ENCODE measurements around the gene PLEKHN1.

The PLEKHN1 gene

DNA sequence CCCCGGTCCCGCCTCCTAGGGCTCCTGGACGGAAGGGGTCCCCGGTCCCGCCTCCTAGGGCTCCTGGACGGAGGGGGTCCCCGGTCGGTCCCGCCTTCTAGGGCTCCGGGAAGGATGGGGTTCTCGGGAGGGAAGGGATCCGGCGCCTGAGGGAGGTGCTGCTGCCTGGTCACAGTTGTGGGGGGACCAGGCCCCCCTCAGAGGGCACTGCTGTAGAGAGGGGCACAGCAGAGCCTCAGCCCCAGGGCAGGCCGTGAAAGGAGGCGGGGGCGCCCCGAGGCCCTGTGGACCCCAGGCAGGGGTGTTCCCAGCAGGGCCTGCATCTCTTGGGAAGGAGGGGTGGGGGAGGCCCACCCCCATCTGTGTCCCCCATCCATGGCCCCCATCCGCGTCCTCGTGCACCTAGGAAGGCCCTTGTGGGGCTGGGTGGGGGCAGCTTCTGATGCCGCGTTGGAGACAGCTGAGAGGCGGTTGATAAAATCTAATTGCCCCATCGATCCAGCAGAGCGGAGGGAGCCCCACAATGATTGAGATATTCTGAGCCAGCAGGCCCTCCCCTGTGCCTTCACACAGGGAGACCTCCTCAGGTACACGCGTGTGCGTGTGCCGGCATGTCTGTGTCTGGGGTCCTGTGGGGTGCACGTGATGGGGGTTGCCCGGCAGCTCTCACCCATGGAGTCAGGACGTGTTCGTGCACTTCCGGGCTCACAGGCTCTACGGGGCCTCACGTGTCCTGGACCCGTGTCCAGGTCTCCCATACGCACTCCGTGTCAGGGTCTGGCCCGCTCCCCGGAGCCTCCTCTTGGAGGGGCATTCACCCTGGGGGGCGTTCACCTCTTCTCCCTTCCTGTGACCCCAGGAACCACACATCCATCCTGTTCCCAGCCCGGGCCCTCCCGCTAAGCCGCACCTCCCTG is 29.7 kb upstream of the PLEKHN1 start:
- peak; percentile 16 for ATAC-seq
- Mint-ChIP-seq H3K9me3 (no peaks in the 10 kb centered on the region), H3K4me3 (no peak overlapping the region), H3K27ac (no peak overlapping the region), H3K4me1 (peaks cover 11% of the 10 kb centered on the region), H3K27me3 (peaks cover 84% of the 10 kb centered on the region)
- DNase-seq = no peak

DNA sequence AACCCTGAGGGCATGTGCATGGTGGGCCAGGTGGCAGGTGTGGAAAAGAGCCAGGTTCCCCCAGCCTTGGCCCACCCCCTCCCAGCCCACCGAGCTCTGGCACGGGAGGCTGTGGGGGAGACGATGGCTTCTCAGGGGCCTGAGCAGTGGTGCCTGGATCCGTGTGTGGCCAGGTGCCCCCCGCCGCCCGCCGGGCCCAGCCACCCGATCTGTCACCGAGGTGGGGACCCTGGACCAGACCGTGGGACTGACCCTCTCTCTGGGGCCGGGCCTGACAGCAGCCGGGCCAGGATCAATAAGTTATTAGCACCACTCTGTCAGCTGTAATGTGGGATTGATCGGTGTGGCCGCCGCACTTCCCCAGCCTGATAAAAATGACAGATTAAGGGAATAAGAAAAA is 28.8 kb upstream of the PLEKHN1 start:
- Mint-ChIP-seq H3K27ac (peak overlapping the region in 1 of 2 donors; percentile 77), H3K9me3 (no peaks in the 10 kb centered on the region), H3K4me3 (no peak overlapping the region), H3K27me3 (peaks cover 77% of the 10 kb centered on the region), H3K4me1 (peaks cover 11% of the 10 kb centered on the region)
- no peak for ATAC-seq
- no peak for DNase-seq

DNA sequence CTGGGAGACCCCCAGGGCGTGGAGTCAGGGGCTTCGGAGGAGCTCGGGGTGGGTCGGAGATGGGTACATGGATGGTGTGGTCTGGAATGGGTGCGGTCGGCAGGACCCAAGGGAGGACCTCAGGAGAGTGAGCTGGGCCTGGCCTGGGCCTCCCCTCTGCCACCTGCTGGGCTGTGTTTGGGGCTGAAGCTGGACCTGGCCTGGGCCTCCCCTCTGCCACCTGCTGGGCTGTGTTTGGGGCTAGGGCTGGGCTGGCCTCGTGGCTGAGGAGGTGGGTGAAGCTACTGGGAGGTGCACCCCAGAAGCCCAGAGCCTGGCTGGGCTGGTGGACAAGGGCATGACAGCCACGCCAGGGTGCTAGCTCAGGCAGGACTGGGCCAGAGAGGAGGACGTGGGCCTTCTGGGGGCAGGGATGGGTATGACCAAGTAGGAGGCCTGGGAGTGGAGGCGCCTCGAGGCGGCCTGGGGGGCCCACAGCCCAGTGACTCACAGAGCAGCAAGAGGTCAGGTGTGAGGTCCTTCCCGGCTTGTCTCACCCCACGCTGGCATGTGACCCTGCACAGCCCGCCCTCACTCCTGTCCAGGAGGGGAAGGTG is 28.1 kb upstream of the PLEKHN1 start:
- Mint-ChIP-seq H3K27me3 (peaks cover 75% of the 10 kb centered on the region), H3K4me1 (peaks cover 15% of the 10 kb centered on the region), H3K4me3 (no peak overlapping the region), H3K27ac (peak overlapping the region in 1 of 2 donors; percentile 77), H3K9me3 (no peaks in the 10 kb centered on the region)
- ATAC-seq (peak; percentile 35), DNase-seq (no peak)

DNA sequence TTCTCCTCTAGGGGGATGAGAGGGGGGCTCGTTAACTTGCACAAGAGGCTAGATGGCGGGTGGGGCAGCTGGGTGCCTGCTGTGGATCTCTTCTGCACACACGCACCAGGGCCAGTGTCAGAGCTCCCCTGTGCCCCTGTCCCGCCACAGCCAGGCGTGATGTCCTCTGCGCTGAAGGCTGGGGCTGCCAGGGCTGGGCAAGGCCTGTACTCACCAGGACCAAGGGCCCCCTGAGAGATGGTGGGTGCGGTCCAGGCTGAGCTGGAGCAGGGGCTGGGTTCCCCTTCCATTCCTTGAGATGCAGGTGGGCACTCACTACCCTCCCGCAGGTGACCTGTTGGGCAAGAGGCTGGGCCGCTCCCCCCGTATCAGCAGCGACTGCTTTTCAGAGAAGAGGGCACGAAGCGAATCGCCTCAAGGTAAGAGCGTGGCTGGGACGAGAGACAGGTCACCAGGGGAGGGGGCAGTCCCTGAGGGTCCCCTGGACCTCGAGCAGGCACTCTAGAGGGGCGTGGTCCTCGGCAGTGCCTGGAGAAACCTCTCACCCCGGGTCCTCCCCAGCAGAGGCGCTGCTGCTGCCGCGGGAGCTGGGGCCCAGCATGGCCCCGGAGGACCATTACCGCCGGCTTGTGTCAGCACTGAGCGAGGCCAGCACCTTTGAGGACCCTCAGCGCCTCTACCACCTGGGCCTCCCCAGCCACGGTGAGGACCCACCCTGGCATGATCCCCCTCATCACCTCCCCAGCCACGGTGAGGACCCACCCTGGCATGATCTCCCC is 27.4 kb upstream of the PLEKHN1 start:
- Mint-ChIP-seq H3K4me3 (no peak overlapping the region), H3K9me3 (no peaks in the 10 kb centered on the region), H3K27me3 (peaks cover 72% of the 10 kb centered on the region), H3K27ac (no peak overlapping the region), H3K4me1 (peaks cover 17% of the 10 kb centered on the region)
- DNase-seq (no peak), ATAC-seq (no peak)

DNA sequence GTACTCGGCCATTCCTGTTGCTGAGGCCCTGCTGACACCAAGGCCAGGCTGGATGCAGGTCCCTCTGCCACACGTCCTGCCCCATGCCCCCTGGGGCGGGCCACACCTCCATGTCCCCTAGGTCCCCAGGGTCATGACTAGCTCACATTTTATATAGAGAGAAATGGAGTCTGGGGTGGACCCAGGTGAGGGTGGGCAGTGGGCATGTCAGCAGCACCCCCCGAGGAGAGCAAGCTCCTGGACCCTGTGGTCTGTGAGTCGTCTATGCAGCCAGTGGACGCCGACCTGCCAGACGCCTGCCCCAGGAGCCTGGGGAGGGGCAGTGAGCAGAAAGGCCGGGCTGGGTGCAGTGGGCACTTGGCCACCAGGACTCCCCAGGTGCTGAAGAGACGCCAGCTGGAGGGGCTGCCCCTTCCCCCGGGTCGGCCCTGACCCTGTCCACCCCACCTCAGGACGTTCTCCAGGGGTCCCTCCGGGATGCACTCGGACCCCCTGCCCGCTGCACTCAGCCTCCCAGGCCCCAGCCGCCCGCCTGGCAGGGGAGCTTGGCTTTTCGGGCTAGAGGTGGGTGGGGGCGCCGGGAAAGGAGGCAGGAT is 26.7 kb upstream of the PLEKHN1 start:
- H3K27me3 Mint-ChIP-seq = peaks cover 70% of the 10 kb centered on the region
- H3K9me3 Mint-ChIP-seq = no peaks in the 10 kb centered on the region
- DNase-seq (no peak), ATAC-seq (no peak)
- H3K4me3 Mint-ChIP-seq = no peak overlapping the region
- no peak overlapping the region for H3K27ac Mint-ChIP-seq
- H3K4me1 Mint-ChIP-seq = peaks cover 17% of the 10 kb centered on the region

DNA sequence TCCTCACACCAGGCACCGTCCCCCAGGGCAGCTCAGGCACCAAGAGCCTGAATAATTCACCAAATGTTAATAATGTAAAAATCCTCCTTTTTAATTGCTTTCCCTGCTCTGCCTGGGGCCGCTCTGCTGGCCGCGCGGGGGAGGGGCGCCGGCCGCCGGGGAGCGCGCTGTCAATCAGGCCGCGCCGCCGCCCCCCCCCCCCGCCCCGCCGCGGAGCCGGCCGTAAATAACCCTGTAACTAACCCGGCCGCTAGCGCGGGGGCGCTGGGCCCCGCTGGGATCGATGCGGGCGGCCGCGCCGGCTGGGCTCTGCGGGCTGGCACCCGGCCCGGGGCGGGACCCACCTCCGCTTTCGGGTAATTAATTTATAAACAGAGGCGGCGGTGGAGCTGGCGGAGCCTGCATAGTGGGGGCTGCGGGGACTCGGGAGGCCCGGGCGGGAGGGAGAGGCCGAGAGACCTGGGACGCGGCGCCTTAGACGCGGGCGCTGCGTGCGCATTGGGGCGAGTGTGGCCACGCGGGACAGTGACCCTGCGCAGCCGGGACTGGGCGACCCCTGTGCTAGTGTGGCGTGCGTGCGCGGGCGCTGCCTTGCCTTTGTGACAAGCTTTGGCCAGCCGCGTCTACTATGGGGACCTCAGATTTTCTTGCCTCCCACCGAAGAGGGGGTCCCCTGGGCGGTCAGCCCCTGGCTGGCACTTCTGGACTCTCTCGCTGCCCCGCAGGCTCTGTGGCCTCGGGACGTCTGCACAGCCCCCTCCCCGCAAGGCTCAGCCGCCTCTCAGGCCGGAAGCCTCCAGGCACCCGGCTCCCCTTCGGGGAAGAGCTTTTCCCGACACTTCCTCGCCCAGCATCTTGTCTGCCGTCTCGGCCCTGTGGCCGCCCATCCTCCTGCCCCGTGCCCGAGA is 25.9 kb upstream of the PLEKHN1 start:
- no peak overlapping the region for H3K27ac Mint-ChIP-seq
- peaks cover 63% of the 10 kb centered on the region for H3K27me3 Mint-ChIP-seq
- ATAC-seq (peak; percentile 32), DNase-seq (peak in 1 of 2 donors; percentile 41)
- H3K4me1 Mint-ChIP-seq = peaks cover 17% of the 10 kb centered on the region
- peak overlapping the region; percentile 77 to 86 for H3K4me3 Mint-ChIP-seq
- H3K9me3 Mint-ChIP-seq = no peaks in the 10 kb centered on the region

DNA sequence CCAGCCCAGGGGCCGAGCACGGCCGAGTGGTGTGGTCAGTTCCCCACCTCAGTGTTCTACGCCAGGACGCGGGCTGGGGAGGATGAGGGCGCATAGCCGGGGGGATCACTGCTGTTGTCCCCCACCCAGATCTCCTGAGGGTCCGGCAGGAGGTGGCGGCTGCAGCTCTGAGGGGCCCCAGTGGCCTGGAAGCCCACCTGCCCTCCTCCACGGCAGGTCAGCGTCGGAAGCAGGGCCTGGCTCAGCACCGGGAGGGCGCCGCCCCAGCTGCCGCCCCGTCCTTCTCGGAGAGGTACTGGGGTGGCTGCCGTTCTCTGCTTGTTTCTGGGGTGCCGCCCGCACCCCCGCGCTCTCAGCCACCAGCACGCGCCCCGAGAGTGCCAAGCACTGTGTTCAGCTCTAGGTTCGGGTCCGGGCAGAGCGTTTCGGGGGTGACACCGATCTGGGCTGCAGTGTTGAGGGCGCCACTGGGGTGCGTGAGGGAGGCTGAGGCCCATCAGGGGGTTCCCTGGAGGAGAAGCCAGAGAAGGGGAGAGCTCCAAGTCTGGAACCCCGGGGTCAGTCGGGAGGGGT is 25.2 kb upstream of the PLEKHN1 start:
- peak overlapping the region; percentile 77 to 86 for H3K4me3 Mint-ChIP-seq

DNA sequence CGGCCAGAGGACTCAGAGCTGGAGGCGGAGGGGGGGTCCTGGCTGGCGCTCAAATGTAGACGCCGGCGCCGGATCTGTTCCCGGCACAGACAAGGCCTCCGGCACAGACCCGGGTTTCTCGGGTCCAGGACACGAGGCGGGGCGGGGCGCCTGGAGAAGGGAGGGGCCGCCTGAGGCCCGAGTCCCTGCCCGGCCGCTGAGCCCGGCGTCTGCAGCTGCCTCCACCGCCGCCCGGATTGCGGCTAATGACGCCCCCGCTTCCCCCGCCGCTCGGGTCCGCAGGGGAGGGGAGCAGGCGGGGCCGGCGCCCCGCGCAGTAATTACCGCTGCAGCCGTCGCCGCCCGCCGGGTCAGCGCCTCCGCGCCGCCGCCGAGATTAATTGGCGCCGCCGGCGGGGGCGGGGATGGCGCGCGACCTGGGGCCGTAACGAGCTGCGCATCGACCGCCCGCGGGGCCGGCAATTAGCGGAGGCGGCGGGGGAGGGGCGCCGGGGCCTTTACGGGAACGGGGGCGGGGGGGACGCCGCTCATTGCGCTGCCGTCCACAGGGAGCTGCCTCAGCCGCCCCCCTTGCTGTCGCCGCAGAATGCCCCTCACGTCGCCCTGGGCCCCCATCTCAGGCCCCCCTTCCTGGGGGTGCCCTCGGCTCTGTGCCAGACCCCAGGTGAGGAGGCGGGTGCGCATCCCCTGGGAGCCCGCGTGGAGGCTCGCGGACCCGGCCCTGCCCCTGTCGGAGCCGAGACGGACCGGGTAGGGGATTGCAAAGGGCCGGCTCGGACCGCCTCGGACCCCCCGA is 24.5 kb upstream of the PLEKHN1 start:
- no peak overlapping the region for H3K27ac Mint-ChIP-seq
- peaks cover 53% of the 10 kb centered on the region for H3K27me3 Mint-ChIP-seq
- peak; percentile 25 for ATAC-seq
- peak in 1 of 2 donors; percentile 45 for DNase-seq
- no peaks in the 10 kb centered on the region for H3K9me3 Mint-ChIP-seq
- peak overlapping the region; percentile 77 to 86 for H3K4me3 Mint-ChIP-seq
- peaks cover 23% of the 10 kb centered on the region for H3K4me1 Mint-ChIP-seq

More for the DNA sequence above, 25.2 kb upstream of the PLEKHN1 start:
- Mint-ChIP-seq H3K4me1 (peaks cover 23% of the 10 kb centered on the region), H3K9me3 (no peaks in the 10 kb centered on the region), H3K27me3 (peaks cover 57% of the 10 kb centered on the region), H3K27ac (peak overlapping the region in 1 of 2 donors; percentile 85)
- ATAC-seq (peak; percentile 1), DNase-seq (no peak)

DNA sequence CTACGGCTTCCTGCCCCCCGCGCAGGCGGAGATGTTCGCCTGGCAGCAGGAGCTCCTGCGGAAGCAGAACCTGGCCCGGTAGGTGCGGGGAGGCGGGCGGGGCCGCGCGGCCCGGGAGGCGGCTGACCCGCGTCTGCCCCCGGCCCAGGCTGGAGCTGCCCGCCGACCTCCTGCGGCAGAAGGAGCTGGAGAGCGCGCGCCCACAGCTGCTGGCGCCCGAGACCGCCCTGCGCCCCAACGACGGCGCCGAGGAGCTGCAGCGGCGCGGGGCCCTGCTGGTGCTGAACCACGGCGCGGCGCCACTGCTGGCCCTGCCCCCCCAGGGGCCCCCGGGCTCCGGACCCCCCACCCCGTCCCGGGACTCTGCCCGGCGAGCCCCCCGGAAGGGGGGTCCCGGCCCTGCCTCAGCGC is 23.9 kb upstream of the PLEKHN1 start:
- peaks cover 23% of the 10 kb centered on the region for H3K4me1 Mint-ChIP-seq
- DNase-seq (no peak), ATAC-seq (peak; percentile 16)
- no peaks in the 10 kb centered on the region for H3K9me3 Mint-ChIP-seq
- H3K27me3 Mint-ChIP-seq = peaks cover 47% of the 10 kb centered on the region
- peak overlapping the region in 1 of 2 donors; percentile 29 for H3K4me3 Mint-ChIP-seq
- H3K27ac Mint-ChIP-seq = no peak overlapping the region

DNA sequence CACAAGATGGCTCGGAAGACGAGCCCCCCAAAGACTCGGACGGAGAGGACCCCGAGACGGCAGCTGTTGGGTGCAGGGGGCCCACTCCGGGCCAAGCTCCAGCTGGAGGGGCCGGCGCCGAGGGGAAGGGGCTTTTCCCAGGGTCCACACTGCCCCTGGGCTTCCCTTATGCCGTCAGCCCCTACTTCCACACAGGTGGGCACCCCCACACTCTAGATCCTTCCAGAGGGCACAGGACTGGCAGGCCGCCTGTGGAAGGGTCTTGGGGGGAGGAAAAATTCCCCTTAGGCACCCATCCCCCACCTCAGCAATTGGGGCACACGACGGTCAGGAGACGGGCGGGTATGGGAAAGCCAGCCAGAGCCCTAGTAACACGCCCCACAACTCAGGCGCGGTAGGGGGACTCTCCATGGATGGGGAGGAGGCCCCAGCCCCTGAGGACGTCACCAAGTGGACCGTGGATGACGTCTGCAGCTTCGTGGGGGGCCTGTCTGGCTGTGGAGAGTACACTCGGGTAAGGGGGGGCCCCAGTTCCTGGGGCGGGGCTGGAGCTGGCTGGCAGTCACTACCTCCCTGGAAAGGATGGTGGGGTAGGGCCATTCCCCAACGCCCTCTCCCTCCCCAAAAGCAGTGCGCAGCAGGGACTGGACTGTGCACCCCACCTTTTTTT is 23.3 kb upstream of the PLEKHN1 start:
- Mint-ChIP-seq H3K4me1 (peaks cover 23% of the 10 kb centered on the region), H3K9me3 (no peaks in the 10 kb centered on the region), H3K27me3 (peaks cover 41% of the 10 kb centered on the region), H3K27ac (no peak overlapping the region), H3K4me3 (no peak overlapping the region)
- ATAC-seq (no peak), DNase-seq (no peak)

DNA sequence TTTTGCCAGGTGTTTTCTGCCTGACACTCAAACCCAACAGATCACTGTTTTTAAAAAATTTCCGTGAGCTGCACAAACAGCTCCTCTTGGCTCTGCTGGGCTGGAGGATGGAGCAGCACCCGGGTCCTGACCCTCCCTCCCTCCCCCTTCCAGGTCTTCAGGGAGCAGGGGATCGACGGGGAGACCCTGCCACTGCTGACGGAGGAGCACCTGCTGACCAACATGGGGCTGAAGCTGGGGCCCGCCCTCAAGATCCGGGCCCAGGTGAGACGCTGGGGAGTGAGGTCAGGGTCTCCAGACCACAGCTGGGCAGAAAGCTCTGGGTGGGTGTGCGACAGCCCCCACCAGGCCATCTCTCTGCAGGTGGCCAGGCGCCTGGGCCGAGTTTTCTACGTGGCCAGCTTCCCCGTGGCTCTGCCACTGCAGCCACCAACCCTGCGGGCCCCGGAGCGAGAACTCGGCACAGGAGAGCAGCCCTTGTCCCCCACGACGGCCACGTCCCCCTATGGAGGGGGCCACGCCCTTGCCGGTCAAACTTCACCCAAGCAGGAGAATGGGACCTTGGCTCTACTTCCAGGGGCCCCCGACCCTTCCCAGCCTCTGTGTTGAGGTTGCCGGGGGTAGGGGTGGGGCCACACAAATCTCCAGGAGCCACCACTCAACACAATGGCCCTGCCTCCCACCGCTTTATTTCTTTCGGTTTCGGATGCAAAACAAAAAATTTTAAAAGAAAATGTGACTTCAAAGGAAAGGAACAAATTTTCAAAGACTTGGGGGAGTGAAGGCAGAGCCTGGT is 22.5 kb upstream of the PLEKHN1 start:
- Mint-ChIP-seq H3K4me3 (no peak overlapping the region), H3K4me1 (peaks cover 23% of the 10 kb centered on the region), H3K27me3 (peaks cover 34% of the 10 kb centered on the region), H3K9me3 (no peaks in the 10 kb centered on the region), H3K27ac (no peak overlapping the region)
- DNase-seq (no peak), ATAC-seq (no peak)

DNA sequence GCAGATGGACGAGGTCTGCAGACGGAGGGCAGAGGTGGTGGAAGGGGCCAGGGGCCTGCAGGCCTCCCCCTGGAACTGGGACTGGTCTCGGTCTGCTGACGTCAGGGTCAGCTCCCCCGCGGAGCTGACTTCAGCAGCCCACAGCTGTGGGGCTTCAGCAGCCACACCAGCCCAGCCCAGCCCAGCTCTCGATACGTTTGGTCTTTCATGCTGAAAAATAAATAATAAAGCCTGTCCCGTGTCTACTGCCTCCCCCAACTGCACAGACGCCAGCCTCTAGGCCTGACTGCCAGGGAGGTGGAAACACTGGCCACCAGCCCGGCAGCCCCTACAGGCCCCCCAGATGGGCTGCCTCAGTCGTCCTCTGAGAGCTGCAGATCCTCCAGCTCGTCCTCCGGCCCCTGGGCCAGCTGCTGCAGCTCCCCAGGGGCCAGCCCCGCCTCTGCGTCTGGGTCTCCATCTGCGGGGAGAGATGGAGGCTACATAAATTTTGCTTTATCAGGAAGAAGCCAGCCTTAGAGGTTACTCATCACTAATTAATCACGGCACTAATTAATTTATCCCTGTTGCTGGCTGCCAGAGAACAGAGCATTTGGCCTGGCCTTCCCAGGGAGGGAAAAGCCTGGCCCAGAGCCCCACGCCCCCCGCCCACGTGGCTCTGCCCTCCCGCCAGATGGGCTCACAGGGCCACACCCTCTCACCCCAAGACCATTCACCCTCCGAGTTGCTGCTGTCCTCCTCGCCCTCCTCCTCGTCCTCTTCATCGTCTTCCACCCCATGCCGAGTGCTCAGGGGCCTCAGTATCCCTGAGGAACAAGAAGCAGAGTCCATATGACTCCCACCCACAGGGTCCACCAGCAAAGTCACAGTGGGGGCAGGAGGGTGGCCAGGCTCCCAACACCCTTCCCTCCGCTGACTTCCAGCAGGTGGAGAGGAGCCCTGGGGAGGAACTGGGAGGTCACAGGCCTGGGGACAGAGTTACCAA is 21.6 kb upstream of the PLEKHN1 start:
- Mint-ChIP-seq H3K27me3 (peaks cover 25% of the 10 kb centered on the region), H3K27ac (no peak overlapping the region), H3K9me3 (no peaks in the 10 kb centered on the region), H3K4me3 (no peak overlapping the region), H3K4me1 (peaks cover 23% of the 10 kb centered on the region)
- no peak for ATAC-seq
- no peak for DNase-seq

Data from stimulated activated naive CD8-positive, alpha-beta T cell treated with anti-CD3 and anti-CD28 coated beads, Interleukin-15, amount 100 ng/mL, for 72 hours (primary cell).